H9 (cell line): ENCODE results near the gene PPARG. TPM values are rescaled to one million over a fixed set of nuclear protein-coding genes. Genes with fewer than 3 reads are reported as not detected.

ENCODE experiments used
- DNase-seq: peaks from one replicate; pipeline ENCODE4 v3.0.0-alpha.2; 2017
- H2AFZ ChIP-seq: one replicate; pipeline ENCODE4 v1.6.1; 2013; ENCODE audit warnings: mild to moderate bottlenecking, low read length, control low read depth, moderate library complexity
- H2AK5ac ChIP-seq: 2 replicates; pipeline ENCODE4 v1.6.1; 2013; ENCODE audit warnings: low read length, control low read depth, mixed read lengths; ENCODE audit not compliant: insufficient read length
- H2BK120ac ChIP-seq: one replicate; pipeline ENCODE4 v1.6.1; 2013; ENCODE audit warnings: low read depth, mild to moderate bottlenecking, low read length, control low read depth, inconsistent platforms; ENCODE audit not compliant: poor library complexity, severe bottlenecking
- H2BK12ac ChIP-seq: 2 replicates; pipeline ENCODE4 v1.6.1; 2013; ENCODE audit warnings: low read length, control low read depth, mixed read lengths, low read depth; ENCODE audit not compliant: insufficient read length
- H2BK15ac ChIP-seq: 2 replicates; pipeline ENCODE4 v1.6.1; 2013; ENCODE audit warnings: low read depth, low read length, control low read depth
- H2BK20ac ChIP-seq: one replicate; pipeline ENCODE4 v1.6.1; 2013; ENCODE audit warnings: low read depth, mild to moderate bottlenecking, low read length, control low read depth, inconsistent platforms; ENCODE audit not compliant: poor library complexity, severe bottlenecking
- H2BK5ac ChIP-seq: 2 replicates; pipeline ENCODE4 v1.6.1; 2013; ENCODE audit warnings: low read length, control low read depth, mixed read lengths; ENCODE audit not compliant: insufficient read length
- H3K14ac ChIP-seq: 2 replicates; pipeline ENCODE4 v1.6.1; 2013; ENCODE audit warnings: low read length, control low read depth; ENCODE audit not compliant: insufficient read depth
- H3K18ac ChIP-seq: 2 replicates; pipeline ENCODE4 v1.6.1; 2013; ENCODE audit warnings: low read depth, mild to moderate bottlenecking, mixed read lengths, low read length, control low read depth; ENCODE audit not compliant: insufficient read length
- H3K23ac ChIP-seq: 2 replicates; pipeline ENCODE4 v1.6.1; 2013; ENCODE audit warnings: low read length, control low read depth, mixed read lengths, low read depth; ENCODE audit not compliant: insufficient read length
- H3K23me2 ChIP-seq: 2 replicates; pipeline ENCODE4 v1.6.1; 2013; ENCODE audit warnings: low read depth, mild to moderate bottlenecking, mixed read lengths, low read length, control low read depth; ENCODE audit not compliant: insufficient read length, poor library complexity, severe bottlenecking
- H3K27ac ChIP-seq: 2 replicates; pipeline ENCODE4 v1.5.1; 2013; ENCODE audit warnings: low read length, control low read depth, mixed read lengths, low read depth; ENCODE audit not compliant: insufficient read length
- H3K27me3 ChIP-seq: 2 replicates; pipeline ENCODE4 v1.6.1; 2013; ENCODE audit warnings: low read length, control low read depth, inconsistent platforms; ENCODE audit not compliant: insufficient read depth
- H3K4ac ChIP-seq: 2 replicates; pipeline ENCODE4 v1.6.1; 2013; ENCODE audit warnings: low read depth, mild to moderate bottlenecking, control low read depth, inconsistent platforms, low read length, moderate library complexity
- H3K4me1 ChIP-seq: 2 replicates; pipeline ENCODE4 v1.6.1; 2013; ENCODE audit warnings: low read length, control low read depth, inconsistent platforms; ENCODE audit not compliant: insufficient read depth
- H3K4me2 ChIP-seq: 2 replicates; pipeline ENCODE4 v1.6.1; 2013; ENCODE audit warnings: low read length, control low read depth, mixed read lengths; ENCODE audit not compliant: insufficient read length, insufficient read depth
- H3K56ac ChIP-seq: 2 replicates; pipeline ENCODE4 v1.6.1; 2013; ENCODE audit warnings: low read depth, mild to moderate bottlenecking, mixed read lengths, low read length, control low read depth; ENCODE audit not compliant: insufficient read length
- H3K79me1 ChIP-seq: 2 replicates; pipeline ENCODE4 v1.6.1; 2013; ENCODE audit warnings: low read depth, mild to moderate bottlenecking, moderate library complexity, low read length, control low read depth, inconsistent platforms; ENCODE audit not compliant: insufficient read depth, poor library complexity, severe bottlenecking
- H3K79me2 ChIP-seq: 2 replicates; pipeline ENCODE4 v1.6.1; 2013; ENCODE audit warnings: low read length, control low read depth, inconsistent platforms; ENCODE audit not compliant: insufficient read depth
- H3K9ac ChIP-seq: 2 replicates; pipeline ENCODE4 v1.6.1; 2013; ENCODE audit warnings: low read length, control low read depth, mixed read lengths; ENCODE audit not compliant: insufficient read length; ENCODE audit errors: extremely low read depth
- H3K9me3 ChIP-seq: one replicate; pipeline ENCODE4 v1.6.1; 2013; ENCODE audit warnings: low read depth, low read length, inconsistent platforms; ENCODE audit not compliant: control insufficient read depth
- H3T11ph ChIP-seq: one replicate; pipeline ENCODE4 v1.6.1; 2013; ENCODE audit warnings: mild to moderate bottlenecking, low read length, control low read depth, inconsistent platforms
- H4K20me1 ChIP-seq: one replicate; pipeline ENCODE4 v1.6.1; 2013; ENCODE audit not compliant: control insufficient read depth, insufficient read length, insufficient read depth
- H4K5ac ChIP-seq: 2 replicates; pipeline ENCODE4 v1.6.1; 2013; ENCODE audit warnings: low read depth, mild to moderate bottlenecking, mixed read lengths, low read length, control low read depth; ENCODE audit not compliant: insufficient read length
- H4K8ac ChIP-seq: replicated peaks from 2 replicates; pipeline ENCODE4 v1.6.1; 2013; ENCODE audit warnings: low read length, control low read depth, mixed read lengths, low read depth; ENCODE audit not compliant: insufficient read length
- H4K91ac ChIP-seq: 2 replicates; pipeline ENCODE4 v1.6.1; 2013; ENCODE audit warnings: low read depth, mild to moderate bottlenecking, moderate library complexity, mixed read lengths, low read length, control low read depth; ENCODE audit not compliant: insufficient read length
- H3K27ac Mint-ChIP-seq, 3 experiments: 2 replicates in 2 of 3; 3 replicates in 1 of 3; pipeline ENCODE4 v1.8.0; 2020 to 2021; ENCODE audit warnings: mixed read lengths in 3 of 3, mild to moderate bottlenecking in 1 of 3, moderate library complexity in 1 of 3
- H3K27me3 Mint-ChIP-seq: 2 replicates; pipeline ENCODE4 v1.8.0; 2021; ENCODE audit warnings: low read depth, mild to moderate bottlenecking, moderate library complexity, mixed read lengths
- H3K36me3 Mint-ChIP-seq, 3 experiments: 2 replicates in 2 of 3; 3 replicates in 1 of 3; pipeline ENCODE4 v1.8.0; 2020 to 2021; ENCODE audit warnings: low read depth in 3 of 3, mixed read lengths in 3 of 3; ENCODE audit not compliant: insufficient read depth in 1 of 3
- H3K4me1 Mint-ChIP-seq, 2 experiments: 2 replicates each; pipeline ENCODE4 v1.8.0; 2020; ENCODE audit warnings: mixed read lengths in 2 of 2
- H3K4me3 Mint-ChIP-seq, 2 experiments: 2 replicates in 1 of 2; 3 replicates in 1 of 2; pipeline ENCODE4 v1.8.0; 2020 to 2021; ENCODE audit warnings: mild to moderate bottlenecking in 2 of 2, mixed read lengths in 2 of 2, moderate library complexity in 1 of 2
- H3K9me3 Mint-ChIP-seq, 2 experiments: 2 replicates in 1 of 2; 3 replicates in 1 of 2; pipeline ENCODE4 v1.8.0; 2020; ENCODE audit warnings: mild to moderate bottlenecking in 2 of 2, mixed read lengths in 2 of 2, moderate library complexity in 1 of 2
- CTCF ChIP-seq: fragments of 200-600 bp; sonication (generic); conservative IDR thresholded peaks from 3 replicates; pipeline ENCODE4 v1.8.0; 2021; ENCODE audit warnings: antibody characterized with exemption, mild to moderate bottlenecking
- WGBS: extraction: QIAGEN DNeasy Blood & Tissue Kit; methylation state at CpG from one replicate; pipeline ENCODE4 v1.1.7; 2013; ENCODE audit warnings: missing lambda C conversion rate, low lambda C conversion rate, mixed read lengths; ENCODE audit not compliant: insufficient read length; ENCODE audit errors: extremely low coverage; 5-methylcytosine and 5-hydroxymethylcytosine counted together
- total RNA-seq: library from RNA; stranded (reverse); gene quantifications from 2 replicates; pipeline ENCODE4 v1.2.1, GENCODE V29; 2021

Gene PPARG
- total RNA-seq, 1 experiment from 2014 or later, result 0.42 TPM

DNA sequence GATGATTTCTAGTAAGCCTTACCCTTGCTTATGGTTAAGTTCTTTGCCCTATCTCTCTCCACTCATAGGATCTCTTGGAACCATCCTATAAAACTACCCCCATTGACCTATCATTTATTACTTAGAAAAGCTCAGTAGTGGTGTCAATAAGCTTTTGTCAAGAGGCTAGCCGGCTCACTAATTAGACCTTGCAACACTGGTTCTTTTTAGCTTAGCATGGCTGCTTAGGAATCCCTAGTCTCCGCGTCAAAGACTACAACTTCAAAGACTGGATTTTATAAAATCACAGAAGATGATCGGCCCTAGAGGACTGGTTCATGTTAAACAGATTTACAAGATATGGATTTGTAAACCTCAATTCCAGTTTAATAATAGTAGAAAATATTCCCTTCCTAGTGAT lies 7.6 kb downstream of the PPARG start:
- Histone ChIP-seq H3K14ac (no peak overlapping the region), H4K20me1 (no peaks in the 10 kb centered on the region), H3K27me3 (no peaks in the 10 kb centered on the region), H3K4me2 (no peak overlapping the region), H4K8ac (no peak overlapping the region), H4K91ac (no peak overlapping the region), H2AK5ac (no peak overlapping the region), H3K56ac (no peak overlapping the region), H3K9ac (no peak overlapping the region), H2BK120ac (no peak overlapping the region), H2BK15ac (no peak overlapping the region), H3K79me1 (no peaks in the 10 kb centered on the region), H3K79me2 (no peaks in the 10 kb centered on the region), H3K9me3 (no peaks in the 10 kb centered on the region), H3K4ac (no peak overlapping the region), H2BK20ac (no peak overlapping the region), H3T11ph (no peak overlapping the region), H2BK12ac (no peak overlapping the region), H2BK5ac (no peak overlapping the region), H3K23me2 (no peaks in the 10 kb centered on the region), H3K4me1 (no peaks in the 10 kb centered on the region), H3K23ac (no peak overlapping the region), H3K18ac (no peak overlapping the region), H3K27ac (no peak overlapping the region), H2AFZ (no peak overlapping the region), H4K5ac (no peak overlapping the region)
- WGBS, result no CpG with 5 or more reads among the region's 4 CpGs
- Mint-ChIP-seq H3K27me3 (peaks cover 27% of the 10 kb centered on the region), H3K4me3 (no peak overlapping the region), H3K4me1 (peaks cover 0 to 5% of the 10 kb centered on the region in 2 experiments; a peak in 1 of 4 replicates), H3K36me3 (no peaks in the 10 kb centered on the region), H3K9me3 (no peaks in the 10 kb centered on the region), H3K27ac (no peak overlapping the region)
- TF ChIP-seq CTCF, result no peak
- DNase-seq, result no peak
